CD4-positive, alpha-beta T cell (primary cell): ENCODE data around the gene BCAT1. TPM values are rescaled to one million over a fixed set of nuclear protein-coding genes. Genes with fewer than 3 reads are reported as not detected.

Source experiments
- ATAC-seq: fragments of 200-7000 bp; cut with Tn5 transposase; one replicate; pipeline ENCODE4 v1.10.0; 2022; ENCODE audit warnings: mild to moderate bottlenecking; ENCODE audit not compliant: poor library complexity
- CTCF ChIA-PET: fragments of 350-600 bp; sonication (Branson Sonifier 250); formaldehyde crosslinking; loops from one replicate; lab custom pipeline; 2021; ENCODE audit warnings: antibody characterized with exemption, inconsistent platforms; lab: Charles Lee
- POLR2A ChIA-PET: fragments of 350-600 bp; sonication (Branson Sonifier 250); formaldehyde crosslinking; loops from one replicate; lab custom pipeline; 2021; ENCODE audit warnings: antibody characterized with exemption, inconsistent platforms; lab: Charles Lee
- DNase-seq, 14 experiments: peaks; one replicate each; pipeline ENCODE4 v3.0.0-alpha.2; 2013 to 2020; ENCODE audit warnings: mixed read lengths in 2 of 14
- H3K27ac ChIP-seq, 2 donors: one replicate each; pipeline versions ENCODE4 v1.5.1 to v1.7.0; 2013; ENCODE audit warnings: low read length in 2 of 2, low read depth in 1 of 2, mild to moderate bottlenecking in 1 of 2
- H3K27me3 ChIP-seq, 2 experiments: 1 replicate in 1 of 2; 2 replicates in 1 of 2; pipeline versions ENCODE4 v1.6.1 to v1.7.0; 2013; ENCODE audit warnings: low read length in 2 of 2, control low read depth in 1 of 2, mild to moderate bottlenecking in 1 of 2, moderate library complexity in 1 of 2; ENCODE audit not compliant: insufficient read depth in 2 of 2, control insufficient read depth in 1 of 2
- H3K36me3 ChIP-seq: one replicate; pipeline ENCODE4 v1.6.1; 2013; ENCODE audit warnings: low read length, control low read depth; ENCODE audit not compliant: insufficient read depth
- H3K4me1 ChIP-seq: one replicate; pipeline ENCODE4 v1.6.1; 2013; ENCODE audit warnings: low read length, control low read depth; ENCODE audit not compliant: insufficient read depth
- H3K4me3 ChIP-seq: one replicate; pipeline ENCODE4 v1.5.1; 2013; ENCODE audit warnings: mild to moderate bottlenecking, low read length, moderate library complexity
- H3K9me3 ChIP-seq, 2 experiments: 1 replicate in 1 of 2; 2 replicates in 1 of 2; pipeline versions ENCODE4 v1.6.1 to v1.7.0; 2013; ENCODE audit warnings: low read length in 2 of 2, mild to moderate bottlenecking in 2 of 2, control low read depth in 1 of 2, moderate library complexity in 1 of 2; ENCODE audit not compliant: control insufficient read depth in 1 of 2, insufficient read depth in 1 of 2
- H3K27ac Mint-ChIP-seq: one replicate; pipeline ENCODE4 v1.8.0; 2020; ENCODE audit warnings: mixed read lengths
- H3K27me3 Mint-ChIP-seq: one replicate; pipeline ENCODE4 v1.8.0; 2021; ENCODE audit warnings: mixed read lengths
- H3K36me3 Mint-ChIP-seq: one replicate; pipeline ENCODE4 v1.8.0; 2021; ENCODE audit warnings: low read depth, mixed read lengths
- H3K4me1 Mint-ChIP-seq: one replicate; pipeline ENCODE4 v1.8.0; 2021; ENCODE audit warnings: low read depth, mixed read lengths
- H3K4me3 Mint-ChIP-seq: one replicate; pipeline ENCODE4 v1.8.0; 2020; ENCODE audit warnings: mild to moderate bottlenecking, mixed read lengths
- H3K9me3 Mint-ChIP-seq: one replicate; pipeline ENCODE4 v1.8.0; 2020; ENCODE audit warnings: mixed read lengths
- CTCF ChIP-seq: fragments of 200-600 bp; IDR thresholded peaks from one replicate; pipeline ENCODE4 v1.8.0; 2022; ENCODE audit warnings: antibody characterized with exemption, mild to moderate bottlenecking
- intact Hi-C, 2 experiments: fragments of 100-400 bp; cut with DNase I in 1 of 2; cut with micrococcal nuclease in 1 of 2; formaldehyde crosslinking; loops; one replicate each; pipeline versions ENCODE4 v1.15.1 to v1.9.0; 2023 to 2025; cut with DNase I, micrococcal nuclease
- total RNA-seq, 174 experiments: library from RNA in 2 of 174; stranded (reverse) in 2 of 174; gene quantifications; one replicate each; pipeline ENCODE4 v1.2.3 and lab custom pipeline; 2021 to 2026

The BCAT1 gene
- total RNA-seq, 2 experiments from 2014 or later = 0.34 to 0.91 TPM

- Histone ChIP-seq H3K9me3 (no peaks in the 10 kb centered on the region), H3K4me3 (no peak overlapping the region), H3K36me3 (no peaks in the 10 kb centered on the region), H3K27ac (no peak overlapping the region), H3K27me3 (no peaks in the 10 kb centered on the region), H3K4me1 (no peaks in the 10 kb centered on the region)
- Mint-ChIP-seq H3K36me3 (no peaks in the 10 kb centered on the region), H3K4me3 (no peak overlapping the region), H3K9me3 (no peaks in the 10 kb centered on the region), H3K27ac (no peak overlapping the region), H3K4me1 (no peaks in the 10 kb centered on the region), H3K27me3 (peaks cover 4% of the 10 kb centered on the region)
- no peak for DNase-seq
- ATAC-seq = no peak
- no peak for TF ChIP-seq CTCF
- CTCF ChIA-PET = interaction anchor here (0.6 kb wide), 1 partner anchor 37 kb away, joined by 3 read pairs; no protein-coding TSS in a partner anchor
- POLR2A ChIA-PET = no interaction called here
- intact Hi-C loops = loop anchor here in 1 of 2 experiments (5.0 kb wide), 1 partner anchor 281 kb away; no protein-coding TSS in a partner anchor
Observed at GRCh38 chr12:24851341-24851740, 97.6 kb downstream of the BCAT1 start.

DNA sequence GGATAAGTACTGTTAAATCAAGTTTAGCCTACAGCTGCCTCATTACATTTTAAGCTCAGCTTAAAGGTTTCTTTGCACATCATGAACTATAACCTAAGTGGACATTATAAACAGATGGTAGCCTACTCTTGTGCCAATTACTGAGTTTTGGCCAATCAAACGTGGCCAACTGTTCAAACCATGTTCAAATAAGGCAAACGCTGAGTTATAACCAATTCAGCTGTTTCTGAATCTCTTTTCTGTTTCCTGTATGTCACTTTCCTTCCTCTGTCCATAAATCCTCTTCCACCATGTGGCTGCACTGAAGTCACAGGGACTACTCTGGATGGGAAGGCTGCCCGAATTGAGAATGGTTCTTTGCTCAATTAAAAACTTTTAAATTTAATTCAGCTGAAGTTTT lies 98.4 kb downstream of the BCAT1 start:
- DNase-seq = no peak
- no peak overlapping the region for H3K27ac Mint-ChIP-seq
- no peaks in the 10 kb centered on the region for H3K4me1 Mint-ChIP-seq
- ChIA-PET CTCF (no interaction called here), POLR2A (no interaction called here)
- H3K4me3 ChIP-seq = no peak overlapping the region
- no peaks in the 10 kb centered on the region for H3K4me1 ChIP-seq
- no peaks in the 10 kb centered on the region for H3K9me3 Mint-ChIP-seq
- no peaks in the 10 kb centered on the region for H3K9me3 ChIP-seq
- intact Hi-C loops = loop anchor here in 1 of 2 experiments (5.0 kb wide), 1 partner anchor 282 kb away; no protein-coding TSS in a partner anchor
- ATAC-seq = no peak
- H3K27me3 ChIP-seq = no peaks in the 10 kb centered on the region
- H3K36me3 ChIP-seq = no peaks in the 10 kb centered on the region
- no peak for TF ChIP-seq CTCF
- no peaks in the 10 kb centered on the region for H3K36me3 Mint-ChIP-seq
- H3K27ac ChIP-seq = no peak overlapping the region
- peaks cover 4% of the 10 kb centered on the region for H3K27me3 Mint-ChIP-seq
- no peak overlapping the region for H3K4me3 Mint-ChIP-seq

GRCh38 chr12:24848941-24849477 lies 99.9 kb downstream of the BCAT1 start:
- TF ChIP-seq CTCF = no peak
- Mint-ChIP-seq H3K27me3 (peaks cover 4% of the 10 kb centered on the region), H3K36me3 (no peaks in the 10 kb centered on the region), H3K27ac (no peak overlapping the region), H3K9me3 (no peaks in the 10 kb centered on the region), H3K4me1 (no peaks in the 10 kb centered on the region), H3K4me3 (no peak overlapping the region)
- no peaks in the 10 kb centered on the region for H3K36me3 ChIP-seq
- intact Hi-C loops = no loop called here
- H3K27me3 ChIP-seq = no peaks in the 10 kb centered on the region
- no peak overlapping the region for H3K27ac ChIP-seq
- H3K4me1 ChIP-seq = no peaks in the 10 kb centered on the region
- no peaks in the 10 kb centered on the region for H3K9me3 ChIP-seq
- POLR2A ChIA-PET = no interaction called here
- ATAC-seq = no peak
- no peak for DNase-seq
- no peak overlapping the region for H3K4me3 ChIP-seq
- CTCF ChIA-PET = no interaction called here
